Right renal pelvis (tissue), 4 donors: ENCODE measurements around the gene NKX2-1. TPM values are rescaled to one million over a fixed set of nuclear protein-coding genes. Genes with fewer than 3 reads are reported as not detected.

Source experiments
- DNase-seq, 4 donors: peaks; one replicate each; pipeline ENCODE4 v3.0.0-alpha.2; 2013; ENCODE audit warnings: low read depth in 4 of 4, low spot score in 3 of 4, missing footprints in 1 of 4
- polyA plus RNA-seq, 4 donors: library from polyadenylated mRNA; unstranded; fragments of 120-200 nt; gene quantifications; one replicate each; pipeline ENCODE4 v1.2.1, GENCODE V29; 2013; ENCODE audit not compliant: insufficient read length in 4 of 4

NKX2-1 gene
- polyA plus RNA-seq, 4 donors = 0.13 to 0.25 TPM; not detected in 2

- no peak for DNase-seq
Observed at GRCh38 chr14:36518031-36518585, 1.9 kb downstream of the NKX2-1 start.

- no peak for DNase-seq
Observed at GRCh38 chr14:36517242-36518030, 2.6 kb downstream of the NKX2-1 start.

- no peak for DNase-seq
Observed at GRCh38 chr14:36516719-36517241, 3.3 kb downstream of the NKX2-1 start.

GRCh38 chr14:36515896-36516718 lies 3.9 kb downstream of the NKX2-1 start:
- no peak for DNase-seq

- no peak for DNase-seq
Observed at GRCh38 chr14:36515105-36515593, 4.9 kb downstream of the NKX2-1 start.

DNA sequence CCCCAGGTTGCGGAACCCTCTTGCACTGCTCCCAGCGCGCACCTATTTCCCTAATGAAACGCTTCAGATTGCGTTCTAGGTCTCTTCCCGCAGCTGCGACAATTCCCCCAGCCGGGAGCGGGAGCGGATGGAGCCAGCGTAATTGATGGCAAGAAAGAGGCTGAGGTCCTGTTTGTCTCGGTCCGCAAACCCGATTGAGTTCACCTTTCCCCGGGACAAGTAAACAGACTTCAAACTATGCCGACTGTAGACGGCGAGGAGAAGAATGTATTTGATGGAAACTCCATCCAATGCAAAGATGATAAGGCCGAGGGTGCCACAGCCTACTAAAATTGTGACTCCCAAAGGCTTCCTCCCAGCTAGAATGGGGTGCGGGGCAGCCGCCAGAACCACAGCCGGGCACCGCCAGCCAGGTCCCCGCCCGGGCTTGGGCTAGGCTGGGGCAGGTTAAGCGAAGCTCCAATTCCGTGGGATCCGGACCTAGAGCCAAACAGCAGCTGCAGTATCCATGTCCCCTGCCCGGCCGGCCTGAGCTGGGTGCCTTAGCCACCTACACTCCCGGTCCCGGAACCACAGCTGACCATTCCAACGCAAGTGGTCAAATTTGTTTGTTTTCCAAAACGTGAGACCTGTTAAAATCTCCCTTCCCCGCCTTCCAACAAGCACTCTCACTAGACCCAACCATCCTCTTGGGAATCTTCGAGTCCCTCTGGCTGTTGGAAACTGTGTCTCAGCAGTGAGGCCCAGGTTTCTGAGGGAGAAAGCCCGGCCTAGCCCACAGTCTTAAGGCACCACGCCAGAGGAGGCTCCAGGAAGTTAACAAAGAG lies 5.5 kb downstream of the NKX2-1 start:
- DNase-seq = no peak

- DNase-seq = no peak
Observed at GRCh38 chr14:36513451-36514277, 6.4 kb downstream of the NKX2-1 start.

DNA sequence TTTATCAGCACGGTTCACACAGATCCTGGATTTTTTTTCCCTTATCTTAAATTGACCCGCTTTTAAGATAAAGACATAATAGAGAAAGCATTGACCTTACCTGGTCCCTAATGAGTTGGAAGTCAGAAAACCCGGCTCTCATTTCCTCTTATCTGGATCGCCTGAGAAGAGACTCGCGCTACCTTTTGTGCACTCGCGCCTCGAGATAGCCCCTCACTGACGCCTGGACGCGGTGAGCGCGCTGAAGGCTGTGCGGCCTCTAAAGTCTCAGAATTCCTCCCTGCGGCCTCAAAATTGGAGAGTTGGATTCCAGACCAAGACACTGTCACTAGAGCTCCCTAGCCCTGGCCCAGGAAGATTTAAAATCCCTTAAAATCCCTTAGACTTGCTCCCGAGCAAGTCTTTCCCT lies 7.0 kb downstream of the NKX2-1 start:
- DNase-seq = no peak

DNA sequence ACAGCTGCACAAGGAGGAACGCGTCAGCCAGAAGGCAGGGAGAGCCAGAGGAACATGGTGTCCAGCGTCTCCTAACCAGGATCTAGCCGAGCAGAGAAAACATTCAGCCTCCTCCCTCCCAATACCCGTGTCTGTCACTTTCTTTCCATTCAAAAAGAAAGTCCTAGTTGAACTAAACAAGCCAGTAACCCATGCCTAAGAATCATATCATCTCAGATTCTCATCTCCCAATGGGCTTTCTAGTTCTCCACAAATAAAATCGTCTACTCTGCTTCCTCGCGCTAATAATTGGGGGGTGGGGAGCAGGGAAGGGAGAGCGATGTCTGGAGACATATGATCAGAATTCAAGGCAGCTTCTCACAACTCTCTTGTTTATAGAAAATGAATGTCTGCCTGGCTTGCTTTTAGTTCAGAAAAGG lies 7.4 kb downstream of the NKX2-1 start:
- no peak for DNase-seq

- no peak for DNase-seq
Observed at GRCh38 chr14:36511981-36512584, 7.9 kb downstream of the NKX2-1 start.

GRCh38 chr14:36510874-36511273 lies 9.2 kb downstream of the NKX2-1 start:
- DNase-seq = no peak

GRCh38 chr14:36510078-36510799 lies 9.8 kb downstream of the NKX2-1 start:
- DNase-seq = no peak

DNA sequence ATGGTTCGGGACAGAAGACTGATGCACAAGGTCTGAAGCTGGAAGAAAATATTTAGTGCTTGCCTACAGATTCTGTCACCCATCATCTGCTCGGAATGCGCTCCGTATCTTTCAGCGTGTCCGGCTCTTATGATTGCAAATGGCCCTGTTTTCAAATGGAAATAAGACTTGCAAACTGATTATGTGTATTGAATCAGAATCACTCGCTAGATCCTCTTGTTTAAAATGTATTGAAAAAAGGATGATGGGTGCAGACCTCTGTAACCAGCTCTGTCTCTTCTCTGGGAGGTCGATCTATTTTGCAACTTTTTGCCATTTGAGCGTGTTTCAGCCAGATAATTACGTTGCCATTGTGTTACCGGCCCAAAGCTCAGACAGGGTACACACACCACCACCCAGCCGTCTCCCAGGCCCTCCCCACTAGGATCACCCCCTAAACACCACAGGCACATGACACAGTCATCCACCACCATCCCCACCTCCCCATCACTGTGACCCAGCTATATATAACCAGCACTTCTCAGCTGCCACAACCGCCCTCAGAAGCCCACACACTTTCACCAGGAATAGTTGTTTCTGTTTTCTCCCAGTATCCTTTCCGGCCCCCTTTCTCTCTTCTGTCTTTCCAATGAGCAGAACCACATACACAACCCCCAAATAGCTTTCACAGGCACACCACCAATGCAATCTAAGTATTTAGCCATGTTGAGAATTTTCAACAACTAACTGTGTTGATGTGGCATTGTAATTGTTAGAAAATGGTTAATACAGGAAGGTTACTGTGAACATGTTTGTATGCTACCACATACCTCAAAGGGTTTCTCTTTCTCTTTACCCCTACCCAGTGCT lies 10.7 kb downstream of the NKX2-1 start:
- DNase-seq = no peak

- DNase-seq = no peak
Observed at GRCh38 chr14:36508418-36509068, 11.5 kb downstream of the NKX2-1 start.

DNA sequence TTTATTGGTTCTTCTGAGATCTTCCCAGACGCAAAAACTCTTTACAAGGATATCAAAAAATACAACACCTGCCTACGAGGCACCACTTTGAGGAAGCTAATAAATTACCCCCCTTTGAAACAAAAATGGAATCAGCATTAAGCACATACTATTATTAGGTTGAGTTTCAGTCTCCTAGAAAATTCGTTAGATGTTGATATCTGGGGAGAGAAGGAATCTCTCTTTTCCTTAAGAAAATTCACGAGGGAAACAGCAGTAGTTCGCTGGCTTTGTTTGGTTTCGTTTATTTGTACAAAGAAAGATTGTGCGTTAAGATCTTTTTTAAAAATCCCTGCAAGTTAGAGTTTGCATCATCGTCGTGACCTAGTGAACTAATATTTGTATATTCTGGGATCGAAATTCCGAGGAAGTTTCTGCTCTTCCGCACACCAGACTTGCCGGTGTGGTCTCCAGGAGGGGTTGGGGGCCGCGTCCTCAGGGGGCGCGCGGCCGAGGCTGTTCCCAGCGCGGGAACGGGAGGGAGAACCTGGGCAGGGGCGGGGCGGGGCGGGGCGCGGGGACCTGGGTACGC lies 12.1 kb downstream of the NKX2-1 start:
- DNase-seq = no peak
